Central memory CD8-positive, alpha-beta T cell (primary cell): Measurements from ENCODE around the gene MTUS2.

ENCODE experiments used
- ATAC-seq: fragments of 150-1000 bp; cut with Tn5 transposase; replicated peaks from 2 replicates; pipeline ENCODE4 v1.10.0; 2022; ENCODE audit warnings: mild to moderate bottlenecking, moderate FRiP score, moderate number of reproducible peaks; ENCODE audit not compliant: poor library complexity, severe bottlenecking; ENCODE audit errors: extremely low read depth
- DNase-seq, 2 donors: peaks; one replicate each; pipeline ENCODE4 v3.0.0; 2021; ENCODE audit warnings: low spot score in 2 of 2
- H3K27ac Mint-ChIP-seq: one replicate; pipeline ENCODE4 v1.8.0; 2022; ENCODE audit warnings: low read depth, mild to moderate bottlenecking, moderate library complexity, mixed read lengths
- H3K27me3 Mint-ChIP-seq: one replicate; pipeline ENCODE4 v1.8.0; 2022; ENCODE audit warnings: mixed read lengths
- H3K36me3 Mint-ChIP-seq: one replicate; pipeline ENCODE4 v1.8.0; 2022; ENCODE audit warnings: mild to moderate bottlenecking, moderate library complexity, mixed read lengths; ENCODE audit not compliant: insufficient read depth
- H3K4me1 Mint-ChIP-seq: one replicate; pipeline ENCODE4 v1.8.0; 2022; ENCODE audit warnings: mixed read lengths
- H3K4me3 Mint-ChIP-seq: one replicate; pipeline ENCODE4 v1.8.0; 2022; ENCODE audit warnings: mild to moderate bottlenecking, moderate library complexity, mixed read lengths
- H3K9me3 Mint-ChIP-seq: one replicate; pipeline ENCODE4 v1.8.0; 2022; ENCODE audit warnings: mixed read lengths

MTUS2 gene

GRCh38 chr13:29481603-29482002 lies 661.5 kb downstream of the MTUS2 start:
- Mint-ChIP-seq H3K4me1 (no peaks in the 10 kb centered on the region), H3K27ac (no peak overlapping the region), H3K4me3 (no peak overlapping the region), H3K9me3 (no peaks in the 10 kb centered on the region), H3K27me3 (peaks cover 76% of the 10 kb centered on the region), H3K36me3 (no peaks in the 10 kb centered on the region)
- ATAC-seq (no peak), DNase-seq (no peak)

- Mint-ChIP-seq H3K27ac (no peak overlapping the region), H3K36me3 (no peaks in the 10 kb centered on the region), H3K9me3 (no peaks in the 10 kb centered on the region), H3K4me1 (no peaks in the 10 kb centered on the region), H3K27me3 (peaks cover 67% of the 10 kb centered on the region), H3K4me3 (no peak overlapping the region)
- ATAC-seq (no peak), DNase-seq (no peak)
These were observed 662.4 kb downstream of the MTUS2 start for GRCh38 chr13:29482504-29482903.

- no peaks in the 10 kb centered on the region for H3K4me1 Mint-ChIP-seq
- ATAC-seq, result no peak
- H3K4me3 Mint-ChIP-seq, result no peak overlapping the region
- H3K27ac Mint-ChIP-seq, result no peak overlapping the region
- no peaks in the 10 kb centered on the region for H3K36me3 Mint-ChIP-seq
- no peaks in the 10 kb centered on the region for H3K9me3 Mint-ChIP-seq
- H3K27me3 Mint-ChIP-seq, result peaks cover 60% of the 10 kb centered on the region
- DNase-seq, result no peak
These were observed 663.1 kb downstream of the MTUS2 start for GRCh38 chr13:29483211-29483610.

- H3K4me3 Mint-ChIP-seq, result no peak overlapping the region
- ATAC-seq (no peak), DNase-seq (no peak)
- H3K27ac Mint-ChIP-seq, result no peak overlapping the region
- no peaks in the 10 kb centered on the region for H3K36me3 Mint-ChIP-seq
- no peaks in the 10 kb centered on the region for H3K9me3 Mint-ChIP-seq
- H3K27me3 Mint-ChIP-seq, result peaks cover 56% of the 10 kb centered on the region
- no peaks in the 10 kb centered on the region for H3K4me1 Mint-ChIP-seq
These were observed 663.5 kb downstream of the MTUS2 start for GRCh38 chr13:29483623-29484022.

GRCh38 chr13:29484236-29484635 lies 664.1 kb downstream of the MTUS2 start:
- H3K27ac Mint-ChIP-seq, result no peak overlapping the region
- DNase-seq (no peak), ATAC-seq (no peak)
- peaks cover 50% of the 10 kb centered on the region for H3K27me3 Mint-ChIP-seq
- H3K4me1 Mint-ChIP-seq, result no peaks in the 10 kb centered on the region
- H3K36me3 Mint-ChIP-seq, result no peaks in the 10 kb centered on the region
- no peak overlapping the region for H3K4me3 Mint-ChIP-seq
- no peaks in the 10 kb centered on the region for H3K9me3 Mint-ChIP-seq

- H3K27me3 Mint-ChIP-seq, result peaks cover 44% of the 10 kb centered on the region
- ATAC-seq, result no peak
- DNase-seq, result no peak
- no peaks in the 10 kb centered on the region for H3K9me3 Mint-ChIP-seq
- no peaks in the 10 kb centered on the region for H3K36me3 Mint-ChIP-seq
- no peak overlapping the region for H3K4me3 Mint-ChIP-seq
- no peaks in the 10 kb centered on the region for H3K4me1 Mint-ChIP-seq
- H3K27ac Mint-ChIP-seq, result no peak overlapping the region
These were observed 664.7 kb downstream of the MTUS2 start for GRCh38 chr13:29484796-29485195.

- H3K9me3 Mint-ChIP-seq, result no peaks in the 10 kb centered on the region
- H3K4me1 Mint-ChIP-seq, result no peaks in the 10 kb centered on the region
- no peak overlapping the region for H3K27ac Mint-ChIP-seq
- H3K4me3 Mint-ChIP-seq, result no peak overlapping the region
- ATAC-seq (no peak), DNase-seq (no peak)
- H3K36me3 Mint-ChIP-seq, result no peaks in the 10 kb centered on the region
- peaks cover 28% of the 10 kb centered on the region for H3K27me3 Mint-ChIP-seq
These were observed 666.4 kb downstream of the MTUS2 start for GRCh38 chr13:29486551-29486950.

- DNase-seq, result no peak
- H3K27ac Mint-ChIP-seq, result no peak overlapping the region
- ATAC-seq, result no peak
- no peaks in the 10 kb centered on the region for H3K36me3 Mint-ChIP-seq
- H3K27me3 Mint-ChIP-seq, result peaks cover 21% of the 10 kb centered on the region
- no peaks in the 10 kb centered on the region for H3K4me1 Mint-ChIP-seq
- H3K9me3 Mint-ChIP-seq, result no peaks in the 10 kb centered on the region
- no peak overlapping the region for H3K4me3 Mint-ChIP-seq
These were observed 667.6 kb downstream of the MTUS2 start for GRCh38 chr13:29487466-29488454.

- no peak overlapping the region for H3K27ac Mint-ChIP-seq
- H3K4me1 Mint-ChIP-seq, result no peaks in the 10 kb centered on the region
- peaks cover 6% of the 10 kb centered on the region for H3K27me3 Mint-ChIP-seq
- DNase-seq (no peak), ATAC-seq (no peak)
- no peaks in the 10 kb centered on the region for H3K9me3 Mint-ChIP-seq
- no peak overlapping the region for H3K4me3 Mint-ChIP-seq
- H3K36me3 Mint-ChIP-seq, result no peaks in the 10 kb centered on the region
These were observed 669.8 kb downstream of the MTUS2 start for GRCh38 chr13:29489650-29490560.

GRCh38 chr13:29490561-29490885 lies 670.4 kb downstream of the MTUS2 start:
- ATAC-seq, result no peak
- Mint-ChIP-seq H3K9me3 (no peaks in the 10 kb centered on the region), H3K27ac (no peak overlapping the region), H3K27me3 (no peaks in the 10 kb centered on the region), H3K4me1 (no peaks in the 10 kb centered on the region), H3K36me3 (no peaks in the 10 kb centered on the region), H3K4me3 (no peak overlapping the region)
- DNase-seq, result no peak

- Mint-ChIP-seq H3K27me3 (peaks cover 7% of the 10 kb centered on the region), H3K36me3 (no peaks in the 10 kb centered on the region)
- ATAC-seq, result no peak
These were observed 671.1 kb downstream of the MTUS2 start for GRCh38 chr13:29491248-29491647.

GRCh38 chr13:29493796-29494195 lies 673.7 kb downstream of the MTUS2 start:
- peaks cover 10% of the 10 kb centered on the region for H3K4me1 Mint-ChIP-seq

More at GRCh38 chr13:29491248-29491647, 671.1 kb downstream of the MTUS2 start:
- no peaks in the 10 kb centered on the region for H3K9me3 Mint-ChIP-seq
- no peak for DNase-seq
- H3K4me1 Mint-ChIP-seq, result peaks cover 4% of the 10 kb centered on the region
- H3K27ac Mint-ChIP-seq, result no peak overlapping the region
- no peak overlapping the region for H3K4me3 Mint-ChIP-seq

More at GRCh38 chr13:29493796-29494195, 673.7 kb downstream of the MTUS2 start:
- Mint-ChIP-seq H3K27ac (no peak overlapping the region), H3K36me3 (no peaks in the 10 kb centered on the region), H3K4me3 (no peak overlapping the region), H3K9me3 (no peaks in the 10 kb centered on the region), H3K27me3 (peaks cover 25% of the 10 kb centered on the region)
- ATAC-seq (no peak), DNase-seq (no peak)
